IPS DF 4.7 (cell line): ENCODE data around the gene ZSCAN25.
"Not testable (repeated sequence)": the region's sequence is repeated elsewhere in the genome, so short reads cannot be mapped to it uniquely, and the experiment has no call there.

Experiments
- DNase-seq: peaks from one replicate; pipeline ENCODE4 v3.0.0-alpha.2; 2013; ENCODE audit warnings: low spot score; ENCODE audit errors: extremely low read depth

The ZSCAN25 gene

DNA sequence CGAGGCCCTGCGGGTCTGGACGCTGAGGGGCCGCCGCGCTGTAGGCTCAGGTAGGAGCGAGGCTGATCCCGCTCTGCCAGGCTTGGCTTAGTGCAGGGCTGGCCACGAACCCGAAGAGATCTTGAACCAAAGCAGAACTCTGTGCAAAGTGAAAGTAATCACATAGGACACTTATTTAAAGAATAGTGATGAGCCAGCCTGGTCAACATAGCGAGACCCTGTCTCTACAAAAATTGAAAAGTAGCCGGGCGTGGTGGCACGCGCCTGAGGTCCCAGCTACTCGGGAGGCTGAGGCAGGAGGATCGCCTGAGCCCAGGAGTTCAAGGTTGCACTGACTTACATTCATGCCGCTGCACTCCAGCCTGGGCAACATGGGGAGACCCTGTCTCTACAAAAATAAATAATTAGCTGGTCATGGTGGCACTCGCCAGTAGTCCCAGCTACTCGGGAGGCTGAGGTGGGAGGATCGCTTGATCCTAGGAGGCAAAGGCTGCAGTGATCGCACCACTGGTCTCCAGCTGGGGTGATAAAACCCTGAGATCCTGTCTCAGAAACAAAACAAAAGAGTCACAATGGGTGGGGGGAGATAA is 541 bp downstream of the ZSCAN25 start:
- no peak for DNase-seq

DNA sequence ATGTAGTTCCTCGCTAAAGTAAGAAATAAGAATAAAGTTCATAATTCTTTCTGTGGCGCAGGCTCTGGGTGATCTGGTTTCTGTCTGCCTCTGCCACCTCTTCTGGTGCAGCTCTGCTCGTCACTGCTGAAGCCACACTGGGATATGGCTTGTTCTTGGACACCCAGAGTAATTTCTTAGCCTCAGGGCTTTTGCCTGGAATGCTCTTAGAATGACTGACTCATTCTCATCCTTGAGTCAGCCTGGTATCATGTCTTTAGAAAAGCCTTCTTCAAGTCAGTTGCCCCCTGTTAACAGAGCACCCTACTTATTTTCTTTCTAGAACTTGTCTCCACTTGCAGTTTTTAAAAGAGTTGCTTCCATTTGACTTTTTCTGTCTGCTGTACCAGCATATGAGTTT is 2.0 kb downstream of the ZSCAN25 start:
- no peak for DNase-seq

DNA sequence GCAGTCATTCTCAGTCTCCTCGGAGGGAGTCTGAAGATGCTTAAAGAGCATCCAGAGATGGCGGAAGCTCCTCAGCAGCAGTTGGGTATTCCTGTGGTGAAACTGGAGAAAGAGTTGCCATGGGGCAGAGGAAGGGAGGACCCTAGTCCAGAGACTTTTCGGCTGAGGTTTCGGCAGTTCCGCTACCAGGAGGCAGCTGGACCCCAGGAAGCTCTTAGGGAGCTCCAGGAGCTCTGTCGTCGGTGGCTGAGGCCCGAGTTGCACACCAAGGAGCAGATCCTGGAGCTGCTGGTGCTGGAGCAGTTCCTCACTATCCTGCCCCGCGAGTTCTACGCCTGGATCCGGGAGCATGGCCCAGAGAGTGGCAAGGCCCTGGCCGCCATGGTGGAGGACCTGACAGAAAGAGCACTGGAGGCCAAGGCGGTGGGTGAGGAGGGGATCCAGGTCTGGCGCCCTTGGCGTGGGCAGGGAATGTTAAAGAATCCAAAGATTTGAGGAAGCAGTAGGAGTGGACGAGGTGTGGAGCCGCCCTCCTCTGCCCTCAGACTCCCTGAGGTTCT is 2.9 kb downstream of the ZSCAN25 start:
- no peak for DNase-seq

DNA sequence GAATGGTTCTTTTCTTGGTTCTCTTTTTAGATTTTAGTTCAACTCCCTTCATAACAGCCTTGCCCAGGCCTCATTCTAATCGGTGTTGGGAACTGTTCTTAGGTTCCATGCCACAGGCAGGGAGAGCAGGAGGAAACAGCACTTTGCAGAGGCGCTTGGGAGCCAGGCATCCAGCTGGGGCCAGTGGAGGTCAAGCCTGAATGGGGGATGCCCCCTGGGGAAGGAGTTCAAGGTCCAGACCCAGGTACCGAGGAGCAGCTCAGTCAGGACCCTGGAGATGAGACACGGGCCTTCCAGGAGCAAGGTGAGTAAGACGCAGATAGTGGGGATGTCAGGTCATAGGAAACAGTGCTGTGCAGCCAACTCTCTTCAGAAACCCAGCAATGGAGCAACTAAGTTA is 4.5 kb downstream of the ZSCAN25 start:
- DNase-seq = no peak

DNA sequence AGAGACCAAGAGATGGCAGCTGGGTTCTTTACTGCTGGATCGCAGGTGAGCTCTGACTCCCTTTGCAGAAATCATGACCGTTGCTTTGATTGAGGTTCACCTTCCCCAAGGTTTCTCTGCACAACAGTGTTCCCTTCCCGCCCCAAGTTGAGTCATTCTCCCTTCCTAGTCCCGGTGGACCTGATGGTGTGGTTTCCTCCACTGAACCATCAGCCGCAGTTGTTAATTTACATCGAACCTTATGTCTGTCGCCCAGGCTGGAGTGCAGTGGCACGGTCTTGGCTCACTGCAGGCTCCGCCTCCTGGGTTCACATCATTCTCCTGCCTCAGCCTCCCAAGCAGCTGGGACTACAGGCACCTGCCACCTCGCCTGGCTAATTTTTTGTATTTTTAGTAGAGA is 5.8 kb downstream of the ZSCAN25 start:
- DNase-seq = no peak

DNA sequence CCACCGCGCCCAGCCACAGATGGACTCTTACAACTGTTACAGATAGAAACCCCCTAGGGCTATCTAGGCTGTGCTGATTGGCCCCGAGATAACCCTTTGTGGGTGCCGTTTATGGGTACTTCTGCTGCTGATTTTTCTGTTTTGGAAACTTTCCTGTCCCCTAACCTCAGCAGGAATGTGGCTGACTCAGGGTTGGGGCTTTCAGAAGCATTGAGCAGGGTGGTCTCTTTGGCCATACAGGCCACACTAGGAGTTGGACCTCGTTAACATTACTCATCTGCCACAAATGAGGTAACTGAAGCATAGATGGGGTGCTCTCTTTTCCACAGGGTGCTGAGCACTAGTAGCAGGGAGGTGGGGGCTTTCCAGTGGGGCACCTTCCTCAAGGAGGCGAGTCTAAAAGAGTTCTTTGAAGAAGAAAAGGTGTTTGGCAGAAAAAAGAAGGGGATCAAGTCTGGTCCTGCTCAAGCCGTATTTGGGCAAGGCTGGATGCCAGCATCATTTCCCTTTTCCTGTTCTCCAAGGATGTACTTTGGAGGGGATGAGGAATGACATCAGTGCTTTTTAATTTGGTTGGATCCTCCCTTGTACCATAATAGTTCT is 6.4 kb downstream of the ZSCAN25 start:
- no peak for DNase-seq

DNA sequence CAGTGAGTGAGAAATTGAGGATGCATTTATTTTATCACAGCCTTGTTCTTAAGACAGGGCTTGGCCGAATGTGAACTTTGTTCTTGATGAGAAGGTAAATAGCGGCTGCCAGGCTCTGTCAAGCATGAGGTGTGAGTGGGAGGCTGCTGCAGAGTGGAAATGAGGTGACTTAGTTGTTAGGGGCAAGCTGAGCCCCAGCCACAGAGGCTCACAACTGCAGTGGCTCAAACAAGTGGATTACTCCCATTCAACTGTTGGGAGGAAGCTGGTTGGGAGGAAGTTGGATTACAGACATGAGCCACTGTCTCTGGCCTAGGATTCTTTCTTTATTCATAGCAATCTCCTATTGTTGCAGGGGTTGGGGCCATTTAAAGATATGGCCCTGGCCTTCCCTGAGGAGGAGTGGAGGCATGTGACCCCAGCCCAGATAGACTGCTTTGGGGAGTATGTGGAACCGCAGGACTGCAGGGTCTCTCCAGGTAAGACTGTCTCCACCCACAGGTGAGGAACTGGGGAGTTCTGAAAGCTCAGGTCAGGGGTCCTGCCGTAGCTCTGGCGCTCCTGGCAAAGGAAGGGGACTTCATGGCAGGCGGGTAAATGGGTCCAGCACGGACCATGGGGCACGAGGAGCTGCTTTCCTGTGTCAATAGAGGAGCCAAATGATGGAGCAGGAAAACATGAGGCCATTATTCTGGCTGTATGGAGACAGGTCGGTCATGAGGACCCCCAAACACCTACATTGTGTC is 7.1 kb downstream of the ZSCAN25 start:
- no peak for DNase-seq

DNA sequence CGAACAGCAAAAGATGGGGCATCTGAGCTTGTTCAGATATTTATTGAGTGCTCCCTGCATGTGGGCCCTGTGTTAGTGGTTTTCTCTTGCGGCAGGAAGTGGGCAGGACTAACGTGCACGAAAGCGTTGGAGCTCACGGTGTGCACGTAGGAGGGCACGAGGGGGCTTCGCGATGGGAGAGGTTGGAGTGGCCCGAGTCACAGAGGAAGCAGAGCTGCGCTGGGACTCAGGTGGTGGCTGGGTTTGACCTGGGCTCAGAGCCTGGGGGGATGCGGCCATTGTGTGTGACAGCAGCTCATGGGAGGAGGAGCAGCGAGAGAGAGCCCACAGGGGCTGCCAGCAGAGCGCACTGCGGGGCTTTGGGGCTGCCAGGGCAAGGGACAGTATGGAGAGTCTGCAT is 7.7 kb downstream of the ZSCAN25 start:
- no peak for DNase-seq

DNA sequence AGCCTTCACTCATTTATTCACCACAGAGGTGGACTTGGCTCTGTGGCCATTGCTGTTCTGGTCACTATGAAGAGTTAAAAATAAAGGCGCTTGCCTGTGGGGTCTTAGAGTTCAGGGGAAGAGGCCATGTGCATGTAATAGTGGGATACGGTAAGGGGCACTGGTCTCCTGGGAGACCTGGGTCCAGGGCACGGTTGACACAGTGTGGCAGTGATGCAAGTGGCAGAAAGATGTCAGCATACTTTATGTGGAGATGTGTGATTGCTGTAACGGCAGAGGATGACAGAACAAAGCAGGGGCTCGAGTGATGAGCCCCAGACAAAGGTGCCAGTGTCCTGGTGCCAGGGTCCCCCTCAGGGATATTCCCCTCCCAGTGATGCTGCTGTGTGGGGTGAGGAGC is 8.6 kb downstream of the ZSCAN25 start:
- DNase-seq = no peak

DNA sequence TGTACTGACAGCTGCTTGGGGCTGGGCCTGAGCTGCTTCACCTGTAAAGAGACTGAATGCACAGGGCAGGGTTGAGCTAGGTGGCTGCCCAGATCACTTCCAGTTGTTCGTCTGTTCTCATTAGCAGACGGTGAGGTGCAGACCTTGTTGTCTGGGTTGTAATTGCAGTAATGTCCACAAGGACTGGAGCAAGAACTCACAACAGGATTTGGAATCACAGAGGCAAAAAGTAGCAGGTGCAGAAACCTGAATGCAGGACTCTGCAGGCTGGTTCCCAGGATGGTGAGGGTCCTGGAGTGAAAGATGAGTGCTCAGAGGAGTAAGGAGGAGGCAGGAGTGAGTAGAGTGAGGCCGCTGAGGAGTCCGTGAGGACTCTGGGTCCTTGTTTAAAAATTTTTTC is 9.2 kb downstream of the ZSCAN25 start:
- DNase-seq = no peak

DNA sequence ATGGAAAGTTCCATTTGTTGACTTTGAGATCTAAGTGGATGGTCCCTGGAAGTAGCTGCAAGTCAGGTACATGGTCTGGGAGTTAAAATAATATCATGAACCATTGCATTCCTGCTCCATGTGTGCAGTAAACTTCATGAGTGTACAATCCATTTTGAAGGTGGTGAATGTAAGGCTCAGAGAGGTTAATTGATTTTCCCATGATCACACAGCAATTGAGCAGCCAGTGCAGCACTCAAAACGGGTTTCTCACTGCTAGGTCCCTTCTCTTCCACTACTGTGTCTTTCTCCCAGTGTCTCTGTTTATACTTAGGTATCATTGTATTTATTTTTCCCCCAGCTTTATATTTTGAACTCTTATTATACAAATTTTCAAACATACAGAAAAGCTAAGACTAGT is 9.9 kb downstream of the ZSCAN25 start:
- DNase-seq = no peak

DNA sequence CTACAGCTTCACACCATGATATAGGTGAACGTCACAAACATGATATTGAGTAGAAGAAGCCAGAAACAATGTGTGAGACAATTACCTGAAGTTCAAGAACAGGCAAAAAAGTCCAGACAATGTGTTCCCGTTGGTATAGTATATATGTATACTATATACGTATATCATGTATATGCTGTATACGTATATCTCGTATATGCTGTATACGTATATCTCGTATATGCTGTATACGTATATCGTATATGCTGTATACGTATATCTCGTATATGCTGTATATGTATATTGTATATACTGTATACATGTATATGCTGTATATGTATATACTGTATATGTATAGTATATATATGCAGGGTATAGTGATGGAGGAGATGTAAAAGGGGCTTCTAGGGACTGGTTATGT is 10.8 kb downstream of the ZSCAN25 start:
- no peak for DNase-seq

DNA sequence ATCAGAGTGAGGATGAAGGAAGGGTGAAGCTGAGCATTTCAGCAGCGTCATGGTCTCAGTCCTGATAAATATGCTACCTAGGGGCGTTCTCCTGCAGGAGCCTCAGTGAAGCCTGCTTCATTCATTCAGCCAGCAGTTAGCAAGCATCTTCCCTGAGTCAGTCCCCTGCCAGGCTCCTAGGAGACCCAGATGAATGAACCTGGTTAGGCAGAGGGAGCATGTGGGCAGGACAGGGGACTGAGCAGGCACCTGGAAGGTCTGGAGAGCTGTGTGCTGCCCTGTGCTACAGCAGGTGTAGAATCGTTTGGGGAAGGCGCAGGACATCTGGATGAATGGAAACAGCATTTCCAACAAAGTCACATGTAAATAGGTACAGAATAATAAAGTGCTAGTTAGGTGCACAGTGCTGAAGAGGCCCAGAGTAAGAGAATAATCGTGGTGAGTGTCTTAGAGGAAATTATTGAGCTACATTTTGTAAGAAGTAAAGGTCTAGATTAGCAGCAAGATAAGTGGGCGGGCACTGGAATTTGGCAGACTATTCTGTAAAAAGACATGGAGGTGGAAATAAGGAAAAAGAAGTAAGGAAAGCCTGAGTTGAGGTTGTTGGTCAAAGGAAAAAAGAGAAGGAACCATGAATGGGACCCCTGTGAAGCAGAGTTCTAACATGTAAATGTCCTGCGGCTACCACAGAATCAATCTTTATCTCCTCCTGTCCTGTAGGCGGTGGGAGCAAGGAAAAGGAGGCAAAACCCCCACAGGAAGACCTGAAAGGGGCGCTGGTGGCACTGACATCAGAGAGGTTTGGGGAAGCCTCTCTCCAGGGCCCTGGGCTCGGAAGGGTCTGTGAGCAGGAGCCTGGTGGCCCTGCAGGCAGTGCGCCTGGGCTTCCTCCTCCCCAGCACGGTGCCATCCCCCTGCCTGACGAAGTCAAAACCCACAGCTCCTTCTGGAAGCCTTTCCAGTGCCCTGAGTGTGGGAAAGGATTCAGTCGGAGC is 12.0 kb downstream of the ZSCAN25 start:
- no peak for DNase-seq

DNA sequence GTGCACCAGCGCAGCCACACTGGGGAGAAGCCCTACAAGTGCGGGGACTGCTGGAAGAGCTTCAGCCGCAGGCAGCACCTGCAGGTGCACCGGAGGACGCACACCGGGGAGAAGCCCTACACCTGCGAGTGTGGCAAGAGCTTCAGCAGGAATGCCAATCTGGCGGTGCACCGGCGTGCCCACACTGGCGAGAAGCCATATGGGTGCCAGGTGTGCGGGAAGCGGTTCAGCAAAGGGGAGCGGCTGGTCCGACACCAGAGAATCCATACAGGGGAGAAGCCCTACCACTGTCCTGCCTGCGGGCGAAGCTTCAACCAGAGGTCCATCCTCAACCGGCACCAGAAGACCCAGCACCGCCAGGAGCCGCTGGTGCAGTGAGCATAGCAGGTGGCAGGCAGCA is 12.9 kb downstream of the ZSCAN25 start:
- no peak for DNase-seq

DNA sequence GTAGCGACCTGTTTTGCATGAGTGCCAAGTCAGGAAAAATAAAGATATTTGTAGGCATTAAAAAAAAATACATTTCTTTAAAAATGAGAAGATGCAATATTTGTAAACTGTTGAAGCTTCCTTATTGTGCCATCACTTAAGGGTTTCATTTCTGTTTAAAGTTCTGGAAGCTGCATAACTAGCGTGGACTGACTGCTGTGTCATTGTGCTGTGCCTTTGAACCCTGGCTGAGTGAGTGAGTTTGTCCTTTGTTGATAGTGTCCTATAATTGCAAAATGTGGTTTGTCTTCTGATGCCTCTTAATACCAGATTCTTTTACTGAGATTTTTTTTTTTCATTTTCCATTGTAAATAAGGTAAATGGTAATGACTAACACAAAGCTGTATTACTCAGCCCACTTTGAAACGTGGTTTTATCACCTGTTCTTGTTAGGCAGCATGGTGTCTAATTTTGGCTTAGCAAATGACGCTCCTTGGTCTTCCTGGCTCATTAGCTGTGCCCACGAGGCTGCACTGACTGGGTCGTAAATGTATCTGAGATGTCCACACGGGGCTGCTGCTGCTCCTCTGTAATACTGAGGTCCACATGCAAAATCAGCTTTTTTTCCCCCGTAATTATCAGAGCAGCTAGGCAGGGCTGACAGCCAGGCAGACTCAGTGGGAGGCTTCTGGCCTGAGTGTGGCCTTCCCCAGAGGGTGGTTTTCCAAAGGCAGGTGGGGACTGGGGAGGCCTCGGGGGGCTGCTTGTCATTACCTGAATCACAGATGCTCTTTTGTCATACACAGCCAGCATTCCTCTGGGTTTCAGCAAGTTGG is 14.8 kb downstream of the ZSCAN25 start:
- DNase-seq = no peak

DNA sequence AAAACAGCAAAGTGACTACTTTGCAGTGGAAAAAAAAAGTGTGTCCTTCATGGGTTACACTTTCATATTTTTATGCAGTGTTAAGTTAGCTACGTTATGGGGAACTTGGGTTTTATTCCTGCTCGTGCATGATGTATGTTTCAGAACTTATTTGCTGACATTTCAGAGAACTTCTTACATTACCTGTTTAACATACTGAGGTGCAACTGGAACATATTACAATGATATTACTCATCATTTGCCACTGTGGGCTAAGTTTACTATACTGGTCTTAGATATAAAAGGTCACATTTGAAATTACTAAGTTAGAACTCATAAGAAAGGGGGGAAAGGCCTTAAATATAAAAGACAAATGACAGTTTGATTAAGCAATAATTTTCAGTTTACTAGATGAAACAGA is 20.7 kb downstream of the ZSCAN25 start:
- not testable (repeated sequence) for DNase-seq

DNA sequence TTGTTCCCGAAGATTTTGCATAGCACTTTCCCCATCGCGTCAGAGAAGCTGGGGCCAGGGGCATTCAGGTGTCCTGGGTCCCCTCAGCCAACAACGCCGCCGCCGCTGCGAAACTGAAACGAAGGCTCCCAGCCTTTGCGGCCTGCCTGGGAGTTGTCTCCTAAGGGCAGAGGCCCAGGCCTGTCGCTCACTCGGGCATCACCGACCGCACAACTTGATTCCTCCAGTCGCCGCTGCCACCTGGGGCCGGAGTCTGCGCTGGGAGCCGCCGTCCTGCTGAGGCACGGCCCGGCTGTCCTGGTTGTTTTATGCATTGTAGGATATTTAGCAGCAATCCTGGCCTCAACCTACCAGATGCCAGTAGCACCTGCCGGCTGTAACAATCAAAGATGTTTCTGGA is 22.0 kb downstream of the ZSCAN25 start:
- DNase-seq = no peak

DNA sequence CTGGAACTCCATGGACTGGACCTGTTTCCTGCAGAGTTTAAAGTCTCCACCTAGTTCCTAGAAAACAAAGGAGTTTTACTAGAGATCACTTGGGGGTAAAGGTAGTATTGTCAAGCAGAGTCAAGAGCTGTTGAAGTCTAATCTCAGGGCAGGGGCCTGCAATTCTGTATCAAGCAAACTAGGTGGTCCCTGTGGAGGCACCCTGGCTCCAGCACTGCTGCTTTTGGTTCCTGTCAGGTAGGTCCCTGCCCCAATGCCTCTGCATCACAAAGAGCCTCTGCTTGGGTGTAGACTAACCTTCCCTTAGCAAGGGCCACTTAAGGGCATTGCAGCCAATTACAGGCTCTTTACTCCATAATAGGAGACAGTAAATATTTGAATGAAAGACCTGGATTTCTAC is 22.5 kb downstream of the ZSCAN25 start:
- DNase-seq = no peak

DNA sequence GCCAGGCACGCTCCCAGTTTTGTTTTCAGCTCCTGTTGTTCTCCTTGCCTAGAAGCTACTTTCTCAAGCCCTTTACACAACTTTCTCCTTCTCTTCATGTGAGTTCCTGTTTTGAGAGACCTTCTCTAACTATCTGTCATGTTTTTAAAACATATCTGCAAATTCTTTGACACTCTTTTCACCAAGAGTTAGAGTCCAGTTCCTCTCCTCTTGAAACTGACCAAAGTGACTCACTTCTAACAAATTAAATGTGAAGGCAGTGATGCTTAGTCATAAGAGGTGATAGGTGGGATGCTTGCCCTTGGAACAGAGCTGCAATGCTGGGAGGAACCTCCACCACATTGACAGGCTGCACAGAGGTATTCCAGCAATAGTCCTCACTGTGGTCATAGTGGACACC is 25.3 kb downstream of the ZSCAN25 start:
- no peak for DNase-seq

DNA sequence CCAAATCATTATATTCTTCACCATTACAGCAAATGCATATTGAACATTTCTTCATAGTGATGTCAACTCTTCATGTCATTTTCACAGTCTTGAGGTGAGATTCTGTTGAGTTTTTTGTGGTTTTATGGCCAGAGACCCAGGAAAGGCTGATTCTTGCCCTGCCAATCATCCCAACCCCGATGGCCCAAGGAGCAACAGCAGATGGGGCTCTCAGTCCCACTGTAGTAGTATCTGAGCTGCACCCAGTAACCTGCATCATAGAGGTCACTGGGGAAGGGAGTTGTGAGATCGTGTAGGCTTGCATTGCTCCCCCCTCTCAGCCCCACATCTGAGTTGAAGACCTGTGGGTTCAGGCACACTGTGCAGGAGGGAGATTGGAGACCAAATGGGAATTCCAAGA is 26.7 kb downstream of the ZSCAN25 start:
- no peak for DNase-seq

DNA sequence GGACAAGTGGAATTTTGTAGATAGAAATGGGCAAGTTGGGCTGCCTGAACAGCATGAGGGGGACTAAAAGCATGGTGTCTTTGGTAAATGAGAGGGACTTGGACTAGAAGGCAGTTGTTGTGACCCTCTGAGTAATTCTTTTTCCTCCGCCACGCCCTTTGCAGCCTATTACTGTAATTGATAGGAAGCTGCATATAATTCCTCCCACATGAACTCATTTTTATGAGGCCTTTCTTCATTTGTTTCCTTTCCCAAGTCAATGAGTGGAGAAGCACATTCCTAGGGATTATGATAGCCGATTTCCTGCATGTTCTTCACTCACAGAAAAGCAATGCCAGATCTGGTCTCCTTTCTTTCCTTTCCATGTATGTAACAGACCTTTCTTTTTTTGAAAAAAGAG is 27.7 kb downstream of the ZSCAN25 start:
- no peak for DNase-seq
